ENCODE data around the gene ZNF750. TPM values are rescaled to one million over a fixed set of nuclear protein-coding genes. Genes with fewer than 3 reads are reported as not detected.

ZNF750 gene
- total RNA-seq, 4 donors from 2014 or later = not detected

DNA sequence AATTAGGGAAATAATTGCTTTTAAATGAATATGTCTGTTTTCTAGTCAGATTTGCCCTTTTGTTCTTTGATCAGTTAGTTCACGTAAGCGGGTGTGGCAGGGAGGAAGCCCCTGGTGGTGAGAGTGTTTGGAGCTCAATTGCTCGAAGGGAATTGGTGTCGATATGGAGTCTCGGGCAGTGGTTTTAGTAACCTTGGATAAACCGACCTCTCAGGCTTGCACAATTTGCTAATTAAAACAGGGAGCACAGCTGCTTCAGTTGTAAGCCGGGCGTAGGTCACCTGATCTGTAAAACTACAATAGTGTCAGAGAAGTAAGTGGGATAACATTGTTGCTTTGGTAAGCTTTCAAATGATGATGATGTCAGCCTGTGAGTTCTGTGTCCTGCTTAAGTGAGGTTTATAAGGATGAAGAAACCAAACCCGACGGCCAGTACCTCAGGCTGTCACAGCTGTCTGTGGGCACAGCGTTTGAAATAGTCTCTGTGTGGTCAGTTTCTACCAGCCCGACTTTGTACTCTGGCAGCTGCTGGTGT, 2.9 kb downstream of the ZNF750 start:
- TF ChIP-seq, protein P1, sequence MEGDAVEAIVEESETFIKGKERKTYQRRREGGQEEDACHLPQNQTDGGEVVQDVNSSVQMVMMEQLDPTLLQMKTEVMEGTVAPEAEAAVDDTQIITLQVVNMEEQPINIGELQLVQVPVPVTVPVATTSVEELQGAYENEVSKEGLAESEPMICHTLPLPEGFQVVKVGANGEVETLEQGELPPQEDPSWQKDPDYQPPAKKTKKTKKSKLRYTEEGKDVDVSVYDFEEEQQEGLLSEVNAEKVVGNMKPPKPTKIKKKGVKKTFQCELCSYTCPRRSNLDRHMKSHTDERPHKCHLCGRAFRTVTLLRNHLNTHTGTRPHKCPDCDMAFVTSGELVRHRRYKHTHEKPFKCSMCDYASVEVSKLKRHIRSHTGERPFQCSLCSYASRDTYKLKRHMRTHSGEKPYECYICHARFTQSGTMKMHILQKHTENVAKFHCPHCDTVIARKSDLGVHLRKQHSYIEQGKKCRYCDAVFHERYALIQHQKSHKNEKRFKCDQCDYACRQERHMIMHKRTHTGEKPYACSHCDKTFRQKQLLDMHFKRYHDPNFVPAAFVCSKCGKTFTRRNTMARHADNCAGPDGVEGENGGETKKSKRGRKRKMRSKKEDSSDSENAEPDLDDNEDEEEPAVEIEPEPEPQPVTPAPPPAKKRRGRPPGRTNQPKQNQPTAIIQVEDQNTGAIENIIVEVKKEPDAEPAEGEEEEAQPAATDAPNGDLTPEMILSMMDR (IDR thresholded peaks at IDR 0.05; ENCODE audit: low read depth) = no peak

DNA sequence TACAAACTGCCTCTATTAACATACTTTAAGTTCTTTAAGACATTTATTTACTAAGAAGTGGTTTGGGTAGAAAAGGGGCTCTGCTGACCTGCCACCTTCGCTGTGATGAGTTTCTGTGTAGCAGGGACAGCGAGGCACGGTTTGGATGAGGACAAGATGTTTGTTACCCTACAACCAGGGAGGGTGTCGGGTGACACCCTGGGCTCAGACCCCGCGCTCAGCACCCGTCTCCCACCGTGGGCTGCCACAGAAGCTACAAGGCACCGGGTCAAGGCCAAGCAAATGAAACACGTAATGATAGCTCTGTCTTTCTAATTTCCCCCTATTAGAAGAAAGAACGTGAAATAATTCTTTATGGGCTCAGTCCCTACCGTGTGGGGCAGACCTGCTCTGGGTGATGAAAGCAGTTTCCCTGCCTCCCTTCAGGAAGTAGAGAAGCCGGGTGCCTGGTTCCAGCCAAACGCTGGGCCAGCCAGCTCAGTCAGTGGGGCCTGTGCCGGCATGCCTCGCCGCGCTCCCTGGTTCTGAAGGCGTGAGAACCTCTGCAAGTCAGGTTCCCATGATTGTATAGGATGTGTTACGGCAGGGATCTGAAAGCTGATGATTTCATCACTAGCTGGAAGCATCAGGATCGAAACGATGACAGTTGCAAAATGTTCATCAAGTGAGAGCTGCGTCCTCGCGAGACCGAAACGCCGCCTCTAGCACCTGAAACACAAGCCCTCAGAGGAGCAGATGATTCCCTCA, 3.9 kb downstream of the ZNF750 start:
- TF ChIP-seq, protein P1 (IDR thresholded peaks at IDR 0.05; ENCODE audit: low read depth) = no peak

DNA sequence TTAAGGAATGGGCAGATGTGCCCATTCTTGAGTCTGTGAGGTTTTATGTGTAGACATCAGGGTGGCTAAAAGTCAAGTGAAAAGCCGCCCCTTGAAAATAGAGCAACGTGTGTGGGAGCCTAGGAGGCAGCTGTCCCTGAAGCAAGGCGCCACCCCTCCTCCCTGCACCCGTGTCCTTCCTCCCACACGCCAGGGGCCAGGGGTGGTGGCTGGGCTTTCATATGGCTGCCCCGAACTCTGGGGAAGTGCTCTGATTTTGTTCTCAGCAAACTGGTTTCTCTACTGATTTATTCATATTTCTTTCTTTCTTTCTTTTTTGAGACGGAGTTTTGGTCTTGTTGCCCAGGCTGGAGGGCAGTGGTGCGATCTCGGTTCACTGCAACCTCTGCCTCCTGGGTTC, 4.7 kb downstream of the ZNF750 start:
- TF ChIP-seq, protein P1 (IDR thresholded peaks at IDR 0.05; ENCODE audit: low read depth) = no peak

DNA sequence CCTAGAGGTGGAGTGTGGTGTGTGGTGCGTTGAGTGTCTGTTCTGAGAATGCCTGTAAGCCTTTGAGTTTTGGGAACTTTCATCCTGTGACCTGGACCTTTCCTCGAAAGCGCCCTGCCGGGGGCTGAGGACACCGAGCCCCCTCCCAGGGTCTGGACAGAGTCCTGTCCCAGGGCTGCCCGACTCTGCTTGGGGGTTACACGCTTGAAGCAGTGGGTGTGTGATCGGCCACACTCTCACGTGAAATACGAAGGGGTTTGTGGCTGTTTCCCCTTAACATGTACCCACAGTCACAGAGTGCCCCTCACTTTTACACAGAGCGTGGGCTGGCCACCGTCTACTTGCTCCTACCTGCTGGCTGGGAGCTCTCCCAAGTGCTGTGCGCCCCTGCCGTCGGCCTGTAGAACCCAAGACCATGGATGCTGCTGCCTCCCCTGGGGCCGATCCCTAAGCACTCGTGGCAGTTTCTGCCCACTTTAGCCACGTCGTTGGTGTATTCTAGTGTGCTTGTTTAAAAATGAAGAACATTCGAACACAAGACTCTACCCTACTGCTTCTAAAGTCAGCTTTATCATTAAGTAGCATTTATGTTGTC, 6.8 kb downstream of the ZNF750 start:
- TF ChIP-seq, protein P1 (IDR thresholded peaks at IDR 0.05; ENCODE audit: low read depth) = no peak

DNA sequence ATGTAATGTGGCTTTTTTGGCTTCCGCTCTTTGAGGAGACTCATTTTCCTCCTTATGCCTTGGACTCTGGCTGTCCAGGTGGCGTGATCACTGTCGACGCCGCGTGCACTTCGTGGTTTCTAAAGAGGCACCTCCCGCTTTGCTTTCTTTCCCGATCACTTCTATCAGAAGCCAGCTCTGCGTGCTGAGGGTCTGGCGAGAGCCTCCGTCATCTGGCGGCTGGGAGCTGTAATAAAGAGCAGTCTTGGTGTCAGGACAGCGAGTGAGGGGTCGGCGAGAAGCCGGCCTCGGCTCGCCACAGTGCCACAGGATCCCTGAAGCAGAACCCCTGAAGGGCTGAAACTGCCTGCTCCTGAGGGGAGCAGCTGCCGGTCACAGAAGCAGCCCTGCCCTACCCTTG, 7.4 kb downstream of the ZNF750 start:
- TF ChIP-seq, protein P1 (IDR thresholded peaks at IDR 0.05; ENCODE audit: low read depth) = no peak

DNA sequence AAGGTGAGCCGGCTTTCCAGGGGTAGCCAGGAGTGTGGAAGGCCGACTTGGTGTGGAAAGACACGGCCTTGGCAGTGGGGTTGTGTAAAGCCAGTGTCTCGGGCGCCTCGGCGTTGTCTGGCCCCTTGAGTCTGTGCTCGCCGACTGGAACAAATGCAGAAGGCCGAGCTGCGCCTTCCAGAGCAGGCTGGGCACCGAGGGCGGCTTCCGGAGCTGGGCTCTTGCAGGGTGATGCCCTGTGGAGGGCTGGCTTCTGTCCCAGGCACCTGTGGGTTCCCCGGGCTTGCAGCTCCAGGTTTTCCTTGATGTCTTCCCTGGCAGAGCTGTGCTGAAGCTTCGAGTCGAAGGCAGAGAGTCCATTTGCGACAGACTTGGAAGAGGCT, 8.0 kb downstream of the ZNF750 start:
- TF ChIP-seq, protein P1 (IDR thresholded peaks at IDR 0.05; ENCODE audit: low read depth) = no peak

DNA sequence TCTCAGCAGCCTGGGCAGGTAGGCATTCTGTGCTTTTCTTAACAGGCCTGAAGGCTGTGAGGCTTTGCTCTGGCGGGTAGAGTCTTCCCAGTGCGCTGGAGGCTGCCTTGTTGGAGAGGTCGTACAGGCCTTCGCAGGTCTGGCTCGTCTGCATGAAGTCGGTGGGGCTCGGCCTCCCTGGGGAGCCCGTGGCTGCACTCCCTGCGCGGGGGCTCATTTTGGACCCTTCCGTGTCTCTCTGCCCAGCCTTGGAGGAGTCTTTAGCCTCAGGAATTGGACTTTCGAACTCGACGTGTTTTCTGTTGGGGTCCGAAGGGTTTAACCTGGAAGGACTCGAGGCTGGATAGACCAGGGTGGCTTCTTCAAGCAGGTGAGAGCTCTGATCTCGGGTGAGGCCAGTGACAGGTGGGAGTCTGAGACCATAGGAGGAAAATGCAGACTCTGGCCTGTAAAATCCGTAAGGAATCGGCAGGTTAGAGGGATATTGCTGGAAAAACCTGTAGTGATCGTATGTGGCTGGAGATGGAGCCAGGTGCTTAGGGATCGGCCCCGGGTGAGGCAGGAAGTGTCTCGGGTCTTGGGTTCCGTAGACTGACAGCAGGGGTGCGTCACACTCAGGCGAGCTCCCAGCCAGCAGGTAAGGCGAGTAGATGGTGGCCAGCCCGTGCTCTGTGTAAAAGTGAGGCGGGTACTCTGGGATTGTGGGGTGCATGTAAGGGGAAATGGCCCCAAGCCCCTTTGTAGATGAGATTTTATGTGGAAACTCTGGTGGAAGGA, 8.6 kb downstream of the ZNF750 start:
- TF ChIP-seq, protein P1 (IDR thresholded peaks at IDR 0.05; ENCODE audit: low read depth) = no peak
